DMS114 treated with DMSO at 0.1 percent for 48 hours (cell line): Measurements from ENCODE around the gene TPPP2.

Source experiments
- DNase-seq: peaks from one replicate; lab custom pipeline; 2025; ENCODE audit not compliant: unreplicated experiment; lab: John Stamatoyannopoulos, UW

The TPPP2 gene

DNA sequence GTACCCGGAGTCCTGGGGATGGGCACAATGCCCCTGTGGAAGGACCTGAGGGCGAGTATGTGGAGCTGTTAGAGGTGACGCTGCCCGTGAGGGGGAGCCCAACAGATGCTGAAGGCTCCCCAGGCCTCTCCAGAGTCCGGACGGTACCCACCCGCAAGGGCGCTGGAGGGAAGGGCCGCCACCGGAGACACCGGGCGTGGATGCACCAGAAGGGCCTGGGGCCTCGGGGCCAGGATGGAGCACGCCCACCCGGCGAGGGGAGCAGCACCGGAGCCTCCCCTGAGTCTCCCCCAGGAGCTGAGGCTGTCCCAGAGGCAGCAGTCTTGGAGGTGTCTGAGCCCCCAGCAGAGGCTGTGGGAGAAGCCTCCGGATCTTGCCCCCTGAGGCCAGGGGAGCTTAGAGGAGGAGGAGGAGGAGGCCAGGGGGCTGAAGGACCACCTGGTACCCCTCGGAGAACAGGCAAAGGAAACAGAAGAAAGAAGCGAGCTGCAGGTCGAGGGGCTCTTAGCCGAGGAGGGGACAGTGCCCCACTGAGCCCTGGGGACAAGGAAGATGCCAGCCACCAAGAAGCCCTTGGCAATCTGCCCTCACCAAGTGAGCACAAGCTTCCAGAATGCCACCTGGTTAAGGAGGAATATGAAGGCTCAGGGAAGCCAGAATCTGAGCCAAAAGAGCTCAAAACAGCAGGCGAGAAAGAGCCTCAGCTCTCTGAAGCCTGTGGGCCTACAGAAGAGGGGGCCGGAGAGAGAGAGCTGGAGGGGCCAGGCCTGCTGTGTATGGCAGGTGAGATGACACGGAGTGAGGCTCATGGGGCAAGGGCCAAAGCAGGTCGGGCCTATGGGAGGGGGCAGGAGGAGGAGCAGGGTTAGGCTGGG, 44.6 kb downstream of the TPPP2 start:
- no peak for DNase-seq

DNA sequence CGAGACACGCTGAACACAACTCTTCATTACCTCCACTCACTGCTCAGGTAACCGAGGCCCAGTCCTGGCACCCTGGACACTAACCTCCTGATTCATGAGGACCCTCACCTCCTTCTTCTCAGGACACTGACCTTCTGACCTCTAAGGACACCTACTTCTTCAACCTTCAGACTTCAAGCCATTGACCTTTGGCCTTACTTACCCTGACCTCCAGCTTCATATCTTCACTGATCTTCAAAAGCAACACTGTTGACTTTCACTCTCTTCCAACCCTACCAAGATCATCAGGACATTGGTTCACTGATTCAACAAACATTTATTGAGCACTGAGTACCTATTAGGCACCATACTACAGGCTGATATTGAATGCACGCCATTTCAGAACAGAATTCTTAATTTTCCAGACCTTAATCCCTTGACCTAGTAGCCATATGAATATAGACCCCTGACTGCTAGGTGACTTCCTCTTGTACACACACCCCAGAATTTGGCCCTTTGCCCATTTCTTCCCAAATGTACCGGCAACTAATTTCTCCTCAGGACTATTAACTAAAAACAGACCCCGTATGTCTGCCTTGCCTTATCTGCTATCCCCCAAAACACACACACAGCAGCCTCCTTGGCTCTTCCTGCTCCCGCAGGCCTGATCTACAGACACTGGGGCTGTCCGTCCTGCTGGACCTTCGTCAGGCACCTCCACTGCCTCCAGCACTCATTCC, 45.9 kb downstream of the TPPP2 start:
- DNase-seq = no peak

DNA sequence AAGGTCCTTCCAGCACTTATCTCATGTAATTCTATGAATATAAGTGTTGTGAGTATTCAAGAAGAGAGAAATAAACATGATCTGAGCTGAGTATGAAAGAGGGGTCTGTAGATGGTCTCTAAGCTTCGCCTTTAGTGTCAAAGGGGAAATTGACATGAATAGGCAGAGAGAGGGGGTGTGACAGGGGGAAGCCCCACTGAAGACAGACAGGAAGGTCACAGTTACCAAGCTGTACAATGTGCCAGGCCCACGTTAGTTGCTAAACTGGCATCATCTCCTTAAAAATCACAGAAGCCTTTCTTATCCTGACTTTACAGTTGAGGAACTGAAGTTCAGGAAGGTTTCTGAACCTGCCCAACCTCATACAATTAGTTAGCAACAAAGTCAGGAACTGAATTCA, 47.7 kb downstream of the TPPP2 start:
- no peak for DNase-seq

DNA sequence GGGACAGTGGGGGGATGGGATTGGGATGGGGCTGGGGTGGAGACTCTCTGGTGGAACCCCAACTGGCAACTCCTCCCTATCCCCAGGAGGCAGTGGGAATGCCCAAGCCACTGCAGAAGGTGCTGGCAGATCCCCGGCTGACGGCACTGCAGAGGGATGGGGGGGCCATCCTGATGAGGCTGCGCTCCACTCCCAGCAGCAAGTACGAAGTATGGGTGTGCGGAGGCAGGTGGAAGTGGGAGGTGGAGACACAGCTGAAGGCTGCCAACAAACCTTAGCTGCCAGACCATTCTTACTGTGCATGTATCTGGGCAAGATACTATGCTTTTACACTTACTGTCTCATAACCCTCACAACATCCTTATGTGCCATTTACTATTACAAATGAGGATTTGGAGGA, 48.3 kb downstream of the TPPP2 start:
- no peak for DNase-seq

DNA sequence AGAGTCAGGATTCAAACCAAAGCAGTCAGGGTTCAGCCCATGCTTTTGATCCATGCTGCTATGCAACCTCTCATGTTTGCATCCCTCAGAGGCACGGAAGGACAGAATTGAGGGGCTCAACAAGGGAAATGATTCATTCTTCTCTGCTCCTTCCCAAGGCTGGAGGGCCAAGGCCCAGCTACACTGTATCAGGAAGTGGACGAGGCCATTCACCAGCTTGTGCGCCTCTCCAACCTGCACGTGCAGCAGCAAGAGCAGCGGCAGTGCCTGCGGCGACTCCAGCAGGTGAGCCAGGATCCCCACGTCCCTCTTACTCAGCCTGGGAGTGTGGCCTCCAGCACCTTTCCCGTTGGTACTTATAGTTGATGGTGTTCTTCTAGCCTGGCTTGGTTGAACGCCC, 48.7 kb downstream of the TPPP2 start:
- DNase-seq = no peak

DNA sequence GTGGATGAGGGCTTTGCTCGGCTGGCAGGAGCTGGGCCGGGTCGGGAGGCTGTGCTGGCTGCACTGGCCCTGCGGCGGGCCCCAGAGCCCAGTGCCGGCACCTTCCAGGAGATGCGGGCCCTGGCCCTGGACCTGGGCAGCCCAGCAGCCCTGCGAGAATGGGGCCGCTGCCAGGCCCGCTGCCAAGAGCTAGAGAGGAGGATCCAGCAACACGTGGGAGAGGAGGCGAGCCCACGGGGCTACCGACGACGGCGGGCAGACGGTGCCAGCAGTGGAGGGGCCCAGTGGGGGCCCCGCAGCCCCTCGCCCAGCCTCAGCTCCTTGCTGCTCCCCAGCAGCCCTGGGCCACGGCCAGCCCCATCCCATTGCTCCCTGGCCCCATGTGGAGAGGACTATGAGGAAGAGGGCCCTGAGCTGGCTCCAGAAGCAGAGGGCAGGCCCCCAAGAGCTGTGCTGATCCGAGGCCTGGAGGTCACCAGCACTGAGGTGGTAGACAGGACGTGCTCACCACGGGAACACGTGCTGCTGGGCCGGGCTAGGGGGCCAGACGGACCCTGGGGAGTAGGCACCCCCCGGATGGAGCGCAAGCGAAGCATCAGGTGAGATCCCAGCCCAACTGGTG, 51.6 kb downstream of the TPPP2 start:
- DNase-seq = no peak
